ENCODE results near the gene C2.

Gene C2

GRCh38 chr6:31952890-31953289 lies 25.4 kb downstream of the C2 start:
- no peak for TF ChIP-seq CTCF (IDR thresholded peaks at IDR 0.05; ENCODE audit: low read depth, low read length, missing control alignments)

GRCh38 chr6:31954511-31954910 lies 27.0 kb downstream of the C2 start:
- no peak for TF ChIP-seq CTCF (IDR thresholded peaks at IDR 0.05; ENCODE audit: low read depth, low read length, missing control alignments)
- no peak for DNase-seq (ENCODE audit: extremely low read depth, low read depth)
- H3K4me3 ChIP-seq (replicated peaks; ENCODE audit: low read depth, low read length): no peak overlapping the region

More at GRCh38 chr6:31952890-31953289, 25.4 kb downstream of the C2 start:
- no peak for DNase-seq (ENCODE audit: extremely low read depth, low read depth)
- no peak overlapping the region for H3K4me3 ChIP-seq (replicated peaks; ENCODE audit: low read depth, low read length)

DNA sequence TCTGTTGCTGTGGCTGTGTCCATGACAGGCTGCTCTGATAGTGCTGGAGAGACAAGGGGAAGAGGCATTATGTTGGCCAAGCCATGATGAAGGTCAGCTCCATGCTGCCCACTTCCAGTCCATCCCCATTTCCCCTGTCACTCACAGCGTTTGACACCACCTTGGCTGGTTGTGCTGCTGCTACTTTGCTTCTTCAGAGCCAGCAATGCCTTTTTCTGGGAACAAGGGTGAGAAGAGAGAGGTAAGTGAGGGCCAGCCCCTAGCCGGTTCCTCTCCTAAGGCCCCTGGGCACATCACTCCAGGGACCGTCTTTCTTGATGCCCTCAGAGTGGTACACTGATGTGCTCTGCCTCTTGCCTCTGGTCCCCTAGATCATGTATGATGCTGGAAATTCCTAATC lies 29.3 kb downstream of the C2 start:
- TF ChIP-seq CTCF (IDR thresholded peaks at IDR 0.05; ENCODE audit: low read depth, low read length, missing control alignments): no peak
- no peak overlapping the region for H3K4me3 ChIP-seq (replicated peaks; ENCODE audit: low read depth, low read length)
- no peak for DNase-seq (ENCODE audit: extremely low read depth, low read depth)

DNA sequence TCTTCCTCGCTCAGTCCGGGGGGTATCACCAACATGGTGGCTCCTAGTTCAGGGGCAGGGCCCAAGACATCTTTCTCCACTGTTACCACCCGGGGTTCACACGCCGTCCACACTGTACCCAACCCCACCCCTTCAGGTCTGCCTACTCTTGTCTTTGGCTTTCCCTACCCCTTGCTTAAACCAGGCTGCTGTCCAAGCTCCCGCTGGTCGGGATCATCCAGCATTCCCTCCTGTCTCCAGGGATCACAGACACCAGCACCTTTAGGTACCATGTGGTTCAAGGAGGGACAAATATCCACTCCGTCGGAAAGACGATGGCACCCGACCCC lies 30.9 kb downstream of the C2 start:
- no peak for TF ChIP-seq CTCF (IDR thresholded peaks at IDR 0.05; ENCODE audit: low read depth, low read length, missing control alignments)
- DNase-seq (ENCODE audit: extremely low read depth, low read depth): no peak
- H3K4me3 ChIP-seq (replicated peaks; ENCODE audit: low read depth, low read length): peak overlapping the region; percentile 100

GRCh38 chr6:31958741-31959739 lies 31.5 kb downstream of the C2 start, which contains the start of the genes NELFE and SKIC2:
Gene NELFE, minus strand, starts transcription at chr6:31958971. Its CDS starts 525 bp downstream, at chr6:31958446.
Gene SKIC2, plus strand, starts transcription at chr6:31959175. Its CDS starts 18 bp downstream, at chr6:31959193.
- DNase-seq (ENCODE audit: extremely low read depth, low read depth): peak; percentile 90
- no peak for TF ChIP-seq CTCF (IDR thresholded peaks at IDR 0.05; ENCODE audit: low read depth, low read length, missing control alignments)
- H3K4me3 ChIP-seq (replicated peaks; ENCODE audit: low read depth, low read length): peak within 1 kb of the TSS; percentile 100

- no peak overlapping the region for H3K4me3 ChIP-seq (replicated peaks; ENCODE audit: low read depth, low read length)
- no peak for DNase-seq (ENCODE audit: extremely low read depth, low read depth)
- TF ChIP-seq CTCF (IDR thresholded peaks at IDR 0.05; ENCODE audit: low read depth, low read length, missing control alignments): no peak
Observed at GRCh38 chr6:31961616-31962015, 34.1 kb downstream of the C2 start.

Data from HFF-Myc (cell line).